Gastrocnemius medialis (tissue), 4 donors: Measurements from ENCODE around the gene HES5.

Experiments used
- CTCF ChIP-seq, 5 experiments: fragments of 450-650 bp in 3 of 5; fragments of 200-600 bp in 2 of 5; sonication (generic) in 2 of 5; IDR thresholded peaks in 4 of 5; conservative IDR thresholded peaks in 1 of 5; 1 replicate in 4 of 5; 2 replicates in 1 of 5; pipeline ENCODE4 v1.5.1; 2016 to 2019; ENCODE audit warnings: antibody characterized with exemption in 5 of 5, mild to moderate bottlenecking in 3 of 5, moderate library complexity in 3 of 5
- POLR2A ChIP-seq, 2 donors: fragments of 450-650 bp; IDR thresholded peaks; one replicate each; pipeline ENCODE4 v1.6.1; 2017; ENCODE audit warnings: antibody characterized with exemption in 2 of 2, mild to moderate bottlenecking in 2 of 2, moderate library complexity in 2 of 2

DNA sequence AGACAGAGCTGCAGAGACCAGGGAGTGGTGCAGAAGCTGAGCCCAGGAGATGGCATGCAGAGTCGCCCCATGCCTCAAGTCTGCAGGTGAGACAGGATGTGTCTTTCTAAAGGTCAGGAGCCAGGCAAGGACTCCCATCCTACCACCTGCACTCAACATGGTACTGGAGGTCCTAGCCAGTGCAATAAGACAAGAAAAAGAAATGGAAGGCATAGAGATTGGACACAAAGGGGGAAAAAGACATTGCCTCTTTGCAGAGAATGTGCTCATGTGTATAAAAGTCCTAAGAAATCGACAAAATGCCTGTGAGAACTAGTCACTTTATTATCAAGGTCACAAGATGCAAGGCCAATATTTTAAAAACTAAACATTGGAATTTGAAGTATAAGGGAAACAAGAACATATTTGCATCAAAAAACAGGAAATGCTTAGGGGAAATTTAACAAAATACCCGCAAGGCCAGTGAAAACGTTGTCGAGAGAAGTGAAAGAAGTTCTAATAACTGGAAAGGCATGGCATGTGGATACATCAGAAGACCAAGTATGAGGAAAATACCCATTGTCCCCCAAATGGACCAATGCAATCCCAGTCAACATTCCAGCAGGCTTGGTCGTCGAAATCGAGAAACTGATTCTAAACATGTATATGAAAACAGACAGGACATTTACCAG is 43.3 kb upstream of the HES5 start:
- TF ChIP-seq CTCF (IDR thresholded peaks at IDR 0.05 in 4 of 5, conservative IDR thresholded peaks at IDR 0.05 in 1 of 5), result no peak
- TF ChIP-seq POLR2A (IDR thresholded peaks at IDR 0.05), result no peak
